Measurements from ENCODE around the gene CELF2. TPM values are rescaled to one million over a fixed set of nuclear protein-coding genes. Genes with fewer than 3 reads are reported as not detected.

CELF2 gene
- total RNA-seq, 6 donors from 2014 or later = 82.7 to 193 (median 120) TPM

DNA sequence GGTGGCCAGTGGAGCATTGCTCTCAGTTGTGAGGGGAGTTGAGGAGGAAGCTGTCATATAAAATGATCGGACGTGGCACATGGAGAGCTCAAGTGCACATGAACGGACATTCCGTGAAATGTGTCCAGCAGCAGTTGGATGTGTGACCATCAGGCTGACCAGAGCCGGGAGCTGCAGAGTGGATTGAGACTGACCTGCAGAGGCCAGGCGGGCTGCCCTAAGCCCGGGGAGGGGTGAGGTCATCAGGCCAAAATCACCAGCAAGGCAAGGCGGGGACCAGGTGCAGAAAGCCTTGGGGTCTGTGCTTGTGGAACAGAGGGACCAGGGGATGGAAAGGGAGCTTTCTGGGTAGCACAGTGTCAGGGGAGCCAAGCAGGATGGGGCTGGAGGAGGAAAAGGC, 279.5 kb downstream of the CELF2 start:
- no peak overlapping the region for H3K27ac ChIP-seq
- DNase-seq = no peak
- peaks cover 8 to 93% (median 49%) of the 10 kb centered on the region in 4 donors for H3K36me3 ChIP-seq
- 92 to 94% methylated on average over 8 of the region's 8 CpGs for WGBS, 2 donors
- H3K4me1 ChIP-seq = no peaks in the 10 kb centered on the region
- TF ChIP-seq EP300 (IDR thresholded peaks at IDR 0.05) (no peak), POLR2A (IDR thresholded peaks at IDR 0.05) (no peak), POLR2AphosphoS5 (IDR thresholded peaks at IDR 0.05) (no peak), CTCF (IDR thresholded peaks at IDR 0.05) (no peak)
- ATAC-seq (ENCODE audit: low FRiP score in 2 of 2) = no peak
- no peaks in the 10 kb centered on the region for H3K27me3 ChIP-seq
- no peak overlapping the region for H3K4me3 ChIP-seq
- no peaks in the 10 kb centered on the region for H3K9me3 ChIP-seq

- Histone ChIP-seq H3K9me3 (no peaks in the 10 kb centered on the region), H3K36me3 (peaks cover 8 to 93% (median 50%) of the 10 kb centered on the region in 4 donors), H3K27ac (no peak overlapping the region), H3K4me3 (no peak overlapping the region), H3K4me1 (no peaks in the 10 kb centered on the region), H3K27me3 (no peaks in the 10 kb centered on the region)
- WGBS, 2 donors = 85 to 91% methylated on average over 4 of the region's 5 CpGs
- ATAC-seq (ENCODE audit: low FRiP score in 2 of 2) = no peak
- TF ChIP-seq POLR2A (IDR thresholded peaks at IDR 0.05) (no peak), POLR2AphosphoS5 (IDR thresholded peaks at IDR 0.05) (no peak), CTCF (IDR thresholded peaks at IDR 0.05) (no peak), EP300 (IDR thresholded peaks at IDR 0.05) (no peak)
- DNase-seq = no peak
These were observed 280.4 kb downstream of the CELF2 start for GRCh38 chr10:11298116-11298515.

GRCh38 chr10:11299125-11299524, 281.5 kb downstream of the CELF2 start:
- H3K4me3 ChIP-seq = no peak overlapping the region
- 89 to 94% methylated on average over 3 to 11 of the region's 11 CpGs for WGBS, 2 donors
- peaks cover 8 to 93% (median 59%) of the 10 kb centered on the region in 4 donors for H3K36me3 ChIP-seq
- H3K27ac ChIP-seq = no peak overlapping the region
- H3K4me1 ChIP-seq = no peaks in the 10 kb centered on the region
- DNase-seq (peak in 1 of 2 donors; percentile 80), ATAC-seq (ENCODE audit: low FRiP score in 2 of 2) (no peak)
- H3K27me3 ChIP-seq = no peaks in the 10 kb centered on the region
- H3K9me3 ChIP-seq = no peaks in the 10 kb centered on the region
- TF ChIP-seq EP300 (IDR thresholded peaks at IDR 0.05) (no peak), CTCF (IDR thresholded peaks at IDR 0.05) (no peak), POLR2A (IDR thresholded peaks at IDR 0.05) (no peak), POLR2AphosphoS5 (IDR thresholded peaks at IDR 0.05) (no peak)

DNA sequence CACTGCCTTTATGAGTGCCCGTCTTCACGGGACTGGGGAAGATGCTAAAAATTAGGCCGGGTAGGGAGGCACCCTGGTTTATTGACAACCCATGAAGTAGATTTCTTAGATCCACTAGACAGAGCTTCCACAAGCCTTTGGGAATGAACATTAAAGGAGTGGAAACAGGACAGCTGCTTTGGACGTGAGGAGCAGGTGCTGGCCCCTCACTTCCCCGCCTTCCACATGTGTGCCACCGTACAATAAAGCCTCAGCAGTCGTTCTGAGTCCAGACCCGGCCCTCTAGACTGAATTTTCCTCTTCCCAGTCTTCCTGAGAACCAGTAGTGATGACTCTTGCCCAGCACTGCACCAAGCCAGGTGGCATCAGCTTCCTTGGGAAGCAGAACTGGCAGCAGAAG, 282.4 kb downstream of the CELF2 start:
- TF ChIP-seq CTCF (IDR thresholded peaks at IDR 0.05) = no peak
- no peak for TF ChIP-seq EP300 (IDR thresholded peaks at IDR 0.05)
- no peak for TF ChIP-seq POLR2A (IDR thresholded peaks at IDR 0.05)
- TF ChIP-seq POLR2AphosphoS5 (IDR thresholded peaks at IDR 0.05) = no peak

GRCh38 chr10:11300563-11300962, 282.9 kb downstream of the CELF2 start:
- H3K27me3 ChIP-seq = no peaks in the 10 kb centered on the region
- no peak for ATAC-seq (ENCODE audit: low FRiP score in 2 of 2)
- peaks cover 8 to 93% (median 66%) of the 10 kb centered on the region in 4 donors for H3K36me3 ChIP-seq
- 83 to 95% methylated on average over 14 of the region's 14 CpGs for WGBS, 2 donors
- H3K27ac ChIP-seq = no peak overlapping the region
- no peaks in the 10 kb centered on the region for H3K4me1 ChIP-seq
- no peak for DNase-seq
- H3K9me3 ChIP-seq = no peaks in the 10 kb centered on the region
- H3K4me3 ChIP-seq = no peak overlapping the region
- TF ChIP-seq POLR2A (IDR thresholded peaks at IDR 0.05) (no peak), EP300 (IDR thresholded peaks at IDR 0.05) (no peak), CTCF (IDR thresholded peaks at IDR 0.05) (no peak), POLR2AphosphoS5 (IDR thresholded peaks at IDR 0.05) (no peak)

More for the DNA sequence above, 282.4 kb downstream of the CELF2 start:
- DNase-seq (no peak), ATAC-seq (ENCODE audit: low FRiP score in 2 of 2) (no peak)
- no peaks in the 10 kb centered on the region for H3K27me3 ChIP-seq
- no peak overlapping the region for H3K4me3 ChIP-seq
- whole genome bisulfite sequencing, 2 donors = 89 to 94% methylated on average over 8 of the region's 8 CpGs
- H3K27ac ChIP-seq = no peak overlapping the region
- no peaks in the 10 kb centered on the region for H3K4me1 ChIP-seq
- peaks cover 8 to 93% (median 65%) of the 10 kb centered on the region in 4 donors for H3K36me3 ChIP-seq
- H3K9me3 ChIP-seq = no peaks in the 10 kb centered on the region
